Endothelial cell of umbilical vein (primary cell): ENCODE data around the gene HDAC4. TPM values are rescaled to one million over a fixed set of nuclear protein-coding genes. Genes with fewer than 3 reads are reported as not detected.

ENCODE experiments used
- BruUV-seq: library from RNA; stranded (reverse); fragments of 400-500 nt; replicated peaks from 2 replicates; lab custom pipeline; 2021; lab: Mats Ljungman, UMichigan
- CTCF ChIA-PET: fragments of 300-600, 350-600 bp; sonication (Branson Sonifier 250); formaldehyde crosslinking; loops from one replicate; lab custom pipeline; 2021; ENCODE audit warnings: antibody characterized with exemption, inconsistent platforms; lab: Charles Lee
- POLR2A ChIA-PET: fragments of 300-600, 350-600 bp; sonication (Branson Sonifier 250); formaldehyde crosslinking; loops from one replicate; lab custom pipeline; 2021; ENCODE audit warnings: antibody characterized with exemption, inconsistent platforms; lab: Charles Lee
- DNase-seq: peaks from one replicate; pipeline ENCODE4 v3.0.0-alpha.2; 2011; ENCODE audit warnings: low read depth, low spot score
- FAIRE-seq: peaks from 2 replicates; lab custom pipeline; 2011; peaks lifted over from hg19 to GRCh38; lab: Jason Lieb, UNC
- H2AFZ ChIP-seq: 2 replicates; pipeline ENCODE4 v1.6.0; 2012; ENCODE audit warnings: low read depth, low read length, control low read depth, inconsistent platforms
- H3K27ac ChIP-seq: 2 replicates; pipeline ENCODE4 v1.5.1; 2011; ENCODE audit warnings: low read depth, mild to moderate bottlenecking, control low read depth, low read length, moderate library complexity; ENCODE audit not compliant: insufficient read depth
- H3K27me3 ChIP-seq, 2 experiments: 2 replicates each; pipeline versions ENCODE4 v1.6.0 to v1.6.1; 2011; ENCODE audit warnings: low read length in 2 of 2, mixed read lengths in 1 of 2; ENCODE audit not compliant: control insufficient read depth in 2 of 2, insufficient read depth in 2 of 2
- H3K36me3 ChIP-seq, 2 experiments: 2 replicates in 1 of 2; 3 replicates in 1 of 2; pipeline ENCODE4 v1.5.1; 2011; ENCODE audit warnings: low read length in 2 of 2, mild to moderate bottlenecking in 1 of 2, moderate library complexity in 1 of 2; ENCODE audit not compliant: control insufficient read depth in 2 of 2, insufficient read depth in 2 of 2; ENCODE audit errors: extremely low read depth in 1 of 2
- H3K4me1 ChIP-seq: 3 replicates; pipeline ENCODE4 v1.5.1; 2011; ENCODE audit warnings: mild to moderate bottlenecking, low read length; ENCODE audit not compliant: control insufficient read depth, insufficient read depth; ENCODE audit errors: extremely low read depth
- H3K4me2 ChIP-seq: 2 replicates; pipeline ENCODE4 v1.6.1; 2011; ENCODE audit warnings: low read length, control low read depth, mixed read lengths; ENCODE audit not compliant: insufficient read depth
- H3K4me3 ChIP-seq, 3 experiments: fragments of 200-600 bp in 1 of 3; sonication (generic), shearing (Covaris generic) in 1 of 3; replicated peaks in 1 of 3; 2 replicates each; pipeline ENCODE4 v1.5.1; 2011 to 2016; ENCODE audit warnings: control low read depth in 3 of 3, low read length in 3 of 3, mild to moderate bottlenecking in 2 of 3, inconsistent platforms in 1 of 3, low read depth in 1 of 3, moderate library complexity in 1 of 3; ENCODE audit not compliant: insufficient read depth in 1 of 3
- H3K79me2 ChIP-seq: 2 replicates; pipeline ENCODE4 v1.6.0; 2012; ENCODE audit warnings: low read length, inconsistent platforms; ENCODE audit not compliant: control insufficient read depth, insufficient read depth
- H3K9ac ChIP-seq: replicated peaks from 2 replicates; pipeline ENCODE3; 2011; ENCODE audit warnings: low read length, control low read depth; ENCODE audit not compliant: insufficient read depth; ENCODE audit errors: extremely low read depth
- H3K9me1 ChIP-seq: replicated peaks from 3 replicates; pipeline ENCODE4 v1.6.0; 2011; ENCODE audit warnings: mild to moderate bottlenecking, low read length; ENCODE audit not compliant: control insufficient read depth, insufficient read depth; ENCODE audit errors: extremely low read depth
- H3K9me3 ChIP-seq: replicated peaks from 2 replicates; pipeline ENCODE4 v1.5.1; 2012; ENCODE audit warnings: low read length, inconsistent platforms; ENCODE audit not compliant: control insufficient read depth, insufficient read depth
- H4K20me1 ChIP-seq: replicated peaks from 2 replicates; pipeline ENCODE3; 2011; ENCODE audit warnings: mild to moderate bottlenecking, low read length; ENCODE audit not compliant: control insufficient read depth, insufficient read depth; ENCODE audit errors: extremely low read depth
- EZH2 ChIP-seq: IDR thresholded peaks from 2 replicates; pipeline ENCODE4 v1.6.1; 2012; ENCODE audit warnings: borderline replicate concordance, low read depth, mild to moderate bottlenecking, moderate library complexity, low read length, inconsistent platforms; ENCODE audit not compliant: severe bottlenecking
- FOS ChIP-seq: IDR thresholded peaks from 2 replicates; pipeline ENCODE4 v1.6.1; 2011; ENCODE audit warnings: mild to moderate bottlenecking, low read length, moderate library complexity, borderline replicate concordance; ENCODE audit not compliant: insufficient read depth
- GATA2 ChIP-seq: IDR thresholded peaks from 2 replicates; pipeline ENCODE4 v1.7.0; 2011; ENCODE audit warnings: low read depth, mild to moderate bottlenecking, moderate library complexity, mixed read lengths, low read length; ENCODE audit not compliant: insufficient read length, insufficient read depth
- JUN ChIP-seq: IDR thresholded peaks from 2 replicates; pipeline ENCODE4 v1.6.1; 2011; ENCODE audit warnings: borderline replicate concordance, low read depth; ENCODE audit not compliant: insufficient read length, insufficient read depth
- MAX ChIP-seq: IDR thresholded peaks from 2 replicates; pipeline ENCODE4 v1.6.1; 2011; ENCODE audit not compliant: insufficient read depth, insufficient read length
- MYC ChIP-seq: IDR thresholded peaks from one replicate; pipeline ENCODE4 v1.6.1; 2011; ENCODE audit warnings: mild to moderate bottlenecking, low read depth, low read length
- POLR2A ChIP-seq: IDR thresholded peaks from 2 replicates; pipeline ENCODE4 v1.6.1; 2012; ENCODE audit warnings: low read depth, mild to moderate bottlenecking, control low read depth, low read length
- POLR2AphosphoS5 ChIP-seq: IDR thresholded peaks from 2 replicates; pipeline ENCODE4 v1.6.1; 2012; ENCODE audit warnings: low read depth, mild to moderate bottlenecking, control low read depth, low read length, moderate library complexity; ENCODE audit not compliant: insufficient read depth
- dilution Hi-C: fragments of 300-500 bp; cut with MboI; formaldehyde crosslinking; loops from one replicate; pipeline ENCODE4 v1.15.0; 2019; ENCODE audit warnings: low sequenced_read_pairs; ENCODE audit not compliant: extremely low pct_ligation_motif_present
- intact Hi-C: fragments of 100-400 bp; cut with micrococcal nuclease; formaldehyde crosslinking; loops from one replicate; pipeline ENCODE4 v1.10.0; 2022
- polyA plus RNA-seq, 4 experiments: library from polyadenylated mRNA; depleted of rRNA in 3 of 4; stranded (reverse) in 3 of 4; unstranded in 1 of 4; fragments of >200 nt; gene quantifications; 2 replicates each; pipeline versions ENCODE4 v1.2.1 to v1.2.3, GENCODE V29; 2011 to 2012; ENCODE audit warnings: missing spikeins in 1 of 4
- total RNA-seq: library from RNA; stranded (reverse); gene quantifications from 2 replicates; pipeline ENCODE4 v1.2.3, GENCODE V29; 2021
- TF ChIP-seq, protein P1 (sequence below), 2 donors: IDR thresholded peaks; 1 replicate in 1 of 2; 2 replicates in 1 of 2; pipeline ENCODE4 v1.5.1; 2011; ENCODE audit warnings: low read length in 2 of 2, mild to moderate bottlenecking in 2 of 2, moderate library complexity in 2 of 2, control low read depth in 1 of 2, inconsistent platforms in 1 of 2, low read depth in 1 of 2; ENCODE audit not compliant: insufficient read depth in 1 of 2; ENCODE audit errors: extremely low read depth in 1 of 2

Gene HDAC4
- total and polyA plus RNA-seq, 2 donors (not counting 3 experiments of a cell fraction or from before 2014, with no cell fraction given) = 13.4 to 33.0 TPM

- TF ChIP-seq FOS (no peak), POLR2AphosphoS5 (no peak), MYC (no peak), GATA2 (no peak), JUN (no peak), MAX (no peak), EZH2 (no peak), POLR2A (no peak)
- TF ChIP-seq, protein P1, sequence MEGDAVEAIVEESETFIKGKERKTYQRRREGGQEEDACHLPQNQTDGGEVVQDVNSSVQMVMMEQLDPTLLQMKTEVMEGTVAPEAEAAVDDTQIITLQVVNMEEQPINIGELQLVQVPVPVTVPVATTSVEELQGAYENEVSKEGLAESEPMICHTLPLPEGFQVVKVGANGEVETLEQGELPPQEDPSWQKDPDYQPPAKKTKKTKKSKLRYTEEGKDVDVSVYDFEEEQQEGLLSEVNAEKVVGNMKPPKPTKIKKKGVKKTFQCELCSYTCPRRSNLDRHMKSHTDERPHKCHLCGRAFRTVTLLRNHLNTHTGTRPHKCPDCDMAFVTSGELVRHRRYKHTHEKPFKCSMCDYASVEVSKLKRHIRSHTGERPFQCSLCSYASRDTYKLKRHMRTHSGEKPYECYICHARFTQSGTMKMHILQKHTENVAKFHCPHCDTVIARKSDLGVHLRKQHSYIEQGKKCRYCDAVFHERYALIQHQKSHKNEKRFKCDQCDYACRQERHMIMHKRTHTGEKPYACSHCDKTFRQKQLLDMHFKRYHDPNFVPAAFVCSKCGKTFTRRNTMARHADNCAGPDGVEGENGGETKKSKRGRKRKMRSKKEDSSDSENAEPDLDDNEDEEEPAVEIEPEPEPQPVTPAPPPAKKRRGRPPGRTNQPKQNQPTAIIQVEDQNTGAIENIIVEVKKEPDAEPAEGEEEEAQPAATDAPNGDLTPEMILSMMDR (IDR thresholded peaks at IDR 0.05; ENCODE audit: extremely low read depth in 1 of 2, insufficient read depth in 1 of 2, low read depth in 1 of 2, low read length in 2 of 2) = no peak
- dilution Hi-C loops = no loop called here
- DNase-seq (no peak), FAIRE-seq (no peak)
- H4K20me1 ChIP-seq = no peaks in the 10 kb centered on the region
- H3K79me2 ChIP-seq = no peaks in the 10 kb centered on the region
- no peak overlapping the region for H3K4me2 ChIP-seq
- intact Hi-C loops = no loop called here
- BruUV-seq = no TSS peak
- H3K36me3 ChIP-seq = no peaks in the 10 kb centered on the region
- H3K27ac ChIP-seq = no peak overlapping the region
- ChIA-PET POLR2A (no interaction called here), CTCF (no interaction called here)
- H3K9ac ChIP-seq = no peak overlapping the region
- H2AFZ ChIP-seq = no peak overlapping the region
- H3K4me1 ChIP-seq = no peaks in the 10 kb centered on the region
- H3K9me1 ChIP-seq = no peaks in the 10 kb centered on the region
- no peaks in the 10 kb centered on the region for H3K9me3 ChIP-seq
- no peak overlapping the region for H3K4me3 ChIP-seq
- no peaks in the 10 kb centered on the region for H3K27me3 ChIP-seq
Observed at GRCh38 chr2:239285932-239286230, 114.9 kb downstream of the HDAC4 start.
